SHP77 (cell line): ENCODE measurements around the gene SNAPC3.
"Not testable (repeated sequence)": the region's sequence is repeated elsewhere in the genome, so short reads cannot be mapped to it uniquely, and the experiment has no call there.

ENCODE experiments used
- DNase-seq, 2 experiments: peaks; one replicate each; lab custom pipeline; 2025; lab: John Stamatoyannopoulos, UW

Gene SNAPC3

DNA sequence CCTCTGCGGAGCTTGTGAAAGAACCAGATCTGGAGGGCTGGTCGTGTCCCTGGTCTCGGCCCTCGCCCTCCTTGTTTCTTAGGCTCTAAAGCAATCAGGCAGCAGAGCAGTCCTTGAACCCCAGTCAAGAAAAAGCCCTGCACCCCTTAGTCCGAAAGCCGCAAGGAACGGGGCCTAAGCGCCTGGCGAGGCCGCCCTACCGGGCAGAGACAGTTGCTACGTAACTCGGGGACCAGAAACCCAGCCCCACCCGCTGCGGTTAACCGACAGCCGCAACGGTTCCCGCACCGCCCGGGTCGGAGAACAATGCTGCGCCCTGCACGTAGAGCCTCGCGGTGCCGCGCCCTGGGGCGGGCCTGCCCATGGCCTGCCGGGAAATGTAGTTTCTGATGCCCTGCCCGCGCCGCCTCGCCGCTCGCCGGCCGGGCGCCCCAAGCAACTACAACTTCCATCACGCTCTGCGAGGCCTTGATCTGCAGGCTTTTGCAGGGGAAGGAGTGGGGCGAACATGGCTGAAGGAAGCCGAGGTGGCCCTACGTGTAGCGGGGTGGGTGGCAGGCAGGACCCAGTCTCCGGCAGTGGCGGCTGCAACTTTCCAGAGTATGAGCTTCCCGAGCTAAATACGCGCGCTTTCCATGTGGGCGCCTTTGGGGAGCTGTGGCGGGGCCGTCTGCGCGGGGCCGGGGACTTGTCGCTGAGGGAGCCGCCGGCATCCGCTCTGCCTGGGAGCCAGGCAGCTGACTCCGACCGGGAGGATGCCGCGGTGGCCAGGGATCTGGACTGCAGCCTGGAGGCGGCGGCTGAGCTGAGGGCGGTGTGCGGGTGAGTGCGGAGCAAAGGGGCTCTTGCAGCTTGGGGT lies at the start of gene SNAPC3:
TSS of gene SNAPC3 (plus strand) at position 505 of the 859 bp plus-strand sequence. CDS start at position 509, 4 bp downstream.
- peak; percentile 72 to 91 for DNase-seq

DNA sequence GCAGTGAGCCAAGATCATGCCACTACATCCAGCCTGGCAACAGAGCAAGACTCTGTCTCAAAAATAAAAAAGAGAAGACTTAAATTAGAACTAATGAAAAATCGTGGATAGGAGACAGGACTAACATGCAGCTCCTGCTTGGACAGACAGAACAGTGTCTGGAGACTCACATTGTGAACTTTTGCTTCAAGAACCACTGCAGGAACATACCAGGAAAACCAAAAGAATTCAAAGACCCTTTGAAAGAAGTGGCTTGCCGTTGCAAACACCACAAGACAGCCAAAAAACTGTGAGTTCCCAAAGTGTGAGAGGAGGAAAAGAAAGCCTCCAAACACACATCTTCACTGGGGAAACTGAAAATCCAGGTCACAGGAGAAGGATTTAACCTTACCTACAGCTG lies 48.8 kb upstream of the SNAPC3 start:
- no peak for DNase-seq

DNA sequence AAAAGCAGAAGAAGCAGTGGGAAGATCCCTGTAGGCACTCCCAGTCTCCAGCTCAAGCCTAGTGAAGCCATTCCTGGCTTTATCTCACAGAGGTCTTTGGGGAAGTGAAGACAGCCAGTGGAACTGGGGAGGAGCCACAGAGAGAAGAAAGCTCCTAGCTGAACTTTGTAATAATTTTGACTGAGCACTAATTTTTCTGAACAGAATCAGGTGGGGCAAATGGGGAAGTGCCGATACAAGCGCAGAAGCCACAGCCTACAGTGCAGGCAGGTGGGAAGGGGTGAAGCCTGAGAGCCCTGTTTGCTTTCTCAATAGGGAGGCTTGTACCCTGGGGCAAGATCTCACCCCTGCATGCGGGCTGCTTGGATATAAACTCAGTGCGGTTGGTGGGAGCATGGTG lies 48.4 kb upstream of the SNAPC3 start:
- no peak for DNase-seq

DNA sequence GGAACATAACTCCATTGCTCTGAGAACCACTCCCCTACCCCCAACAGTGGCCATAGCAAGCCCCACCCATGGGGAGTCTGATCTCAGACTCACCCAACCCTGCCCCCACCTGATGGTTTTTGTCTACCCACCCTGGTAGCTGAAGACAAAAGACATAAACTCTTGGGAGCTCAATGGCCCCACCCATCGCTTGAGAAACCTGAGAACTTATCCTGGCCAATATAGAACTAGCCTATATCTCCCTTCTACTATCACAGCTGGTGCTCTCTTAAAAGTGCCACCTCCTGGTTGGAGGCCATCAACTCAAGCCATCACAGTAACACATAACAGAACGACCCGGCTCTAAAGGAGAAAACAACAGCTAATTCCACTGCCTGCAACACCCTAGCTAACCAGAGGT lies 47.9 kb upstream of the SNAPC3 start:
- no peak for DNase-seq

DNA sequence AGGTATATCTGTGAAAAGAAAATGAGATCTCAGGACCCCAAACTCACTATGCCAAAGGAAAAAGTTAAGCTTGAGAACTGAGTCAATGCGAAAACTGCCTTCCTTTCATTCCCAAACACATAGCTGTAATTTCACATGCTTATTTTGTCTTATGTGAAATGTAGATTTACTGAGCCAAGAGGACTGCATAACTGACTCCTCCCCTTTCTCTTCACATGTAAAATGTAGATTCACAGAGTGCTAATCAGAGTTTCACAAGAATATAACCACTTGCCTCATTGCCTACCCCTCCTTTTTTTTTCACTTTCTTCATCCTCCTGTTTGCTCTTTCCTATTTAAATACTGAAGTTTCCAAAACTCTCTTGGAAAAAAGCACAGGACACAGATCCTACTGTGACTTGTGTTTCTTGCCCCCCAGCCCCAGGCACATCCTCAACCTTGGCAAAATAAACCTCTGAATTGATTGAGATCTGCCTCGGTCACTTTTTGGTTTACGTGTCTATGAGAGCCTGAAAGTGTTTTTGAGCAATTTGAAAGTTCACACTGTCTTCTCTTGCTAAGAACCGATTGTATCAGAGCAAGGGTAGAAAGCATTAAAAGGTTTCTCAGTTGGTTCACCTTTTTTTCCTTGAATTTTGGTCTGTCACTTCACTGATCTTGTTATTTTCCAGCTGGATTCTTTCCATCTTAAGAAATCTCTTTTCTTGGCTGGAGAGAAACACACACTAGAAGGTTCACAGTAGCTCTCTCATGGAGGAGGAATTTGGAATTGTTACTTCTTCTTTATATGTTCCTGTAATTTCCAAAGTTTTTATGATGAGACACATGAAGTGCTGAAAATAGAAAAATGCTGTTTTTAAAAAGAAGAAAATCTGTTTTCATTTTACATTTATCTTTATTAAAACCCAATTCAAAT lies 44.8 kb upstream of the SNAPC3 start:
- no peak for DNase-seq

DNA sequence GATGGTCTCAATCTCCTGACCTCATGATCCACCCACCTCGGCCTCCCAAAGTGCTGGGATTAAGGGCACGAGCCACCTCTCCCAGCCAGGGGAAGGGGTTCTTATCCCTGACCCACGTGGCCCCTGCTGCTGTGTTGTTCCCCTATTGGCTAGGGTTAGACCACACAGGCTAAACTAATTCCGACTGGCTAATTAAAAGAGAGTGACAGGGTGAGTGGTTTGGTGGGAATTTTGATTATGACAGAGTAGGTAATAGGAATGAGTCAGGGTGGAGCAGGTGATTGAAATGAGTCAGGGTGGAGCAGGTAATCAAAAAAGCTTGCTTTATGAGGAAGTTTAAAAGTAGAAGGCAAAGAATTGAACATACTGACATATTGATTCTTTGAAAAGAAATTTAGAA lies 43.4 kb upstream of the SNAPC3 start:
- not testable (repeated sequence) for DNase-seq

DNA sequence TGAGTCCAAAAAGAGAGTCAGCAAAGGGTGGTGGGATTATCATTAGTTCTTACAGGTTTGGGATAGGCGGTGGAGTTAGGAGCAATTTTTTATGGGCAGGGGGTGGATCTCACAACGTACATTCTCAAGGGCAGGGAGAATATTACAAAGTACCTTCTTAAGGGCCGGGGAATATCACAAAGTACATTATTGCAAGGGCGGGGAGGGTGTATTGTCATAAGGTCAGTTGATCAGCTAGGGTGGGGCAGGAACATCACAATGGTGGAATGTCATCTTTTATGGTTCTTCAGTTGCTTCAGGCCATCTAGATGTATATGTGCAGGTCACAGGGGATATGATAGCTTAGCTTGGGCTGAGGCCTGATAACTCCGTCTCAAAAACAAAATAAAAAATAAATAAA lies 42.8 kb upstream of the SNAPC3 start:
- DNase-seq: not testable (repeated sequence)

DNA sequence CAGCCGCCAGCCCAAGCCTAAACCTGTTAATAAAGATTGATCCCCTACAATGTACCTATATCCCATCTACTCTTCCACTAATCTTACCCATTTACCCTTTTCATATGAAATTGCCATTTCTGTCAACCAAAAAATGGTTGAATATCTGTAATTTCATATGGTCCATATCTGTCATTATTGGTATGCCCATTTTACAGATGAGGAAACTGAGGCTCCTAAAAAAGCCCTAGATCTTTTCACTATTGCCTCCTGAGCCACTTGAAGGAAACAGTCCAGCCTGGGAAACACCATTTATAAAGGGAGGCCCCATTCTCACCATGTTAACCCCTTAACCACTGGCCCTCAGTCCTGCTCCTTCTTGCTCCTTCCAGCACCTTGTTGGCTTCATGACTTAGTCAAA lies 41.2 kb upstream of the SNAPC3 start:
- DNase-seq: no peak

DNA sequence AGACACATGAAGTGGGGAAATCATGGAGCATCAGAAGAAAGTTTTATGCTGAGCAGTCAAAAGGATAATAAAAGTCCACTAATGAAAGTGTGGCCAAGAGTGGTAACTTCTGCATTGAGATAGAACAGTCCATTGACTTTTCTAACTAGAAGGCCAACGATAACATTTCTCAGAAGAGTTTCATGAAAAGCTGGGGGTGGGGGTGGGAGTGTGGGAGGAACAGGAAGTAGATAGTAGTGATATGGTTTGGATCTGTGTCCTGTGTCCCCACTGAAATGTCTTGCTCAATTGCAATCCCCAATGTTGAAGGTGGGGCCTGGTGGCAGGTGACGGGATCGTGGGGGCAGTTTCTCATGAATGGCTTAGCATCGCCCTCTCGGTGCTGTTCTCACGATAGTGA lies 36.2 kb upstream of the SNAPC3 start:
- DNase-seq: no peak

DNA sequence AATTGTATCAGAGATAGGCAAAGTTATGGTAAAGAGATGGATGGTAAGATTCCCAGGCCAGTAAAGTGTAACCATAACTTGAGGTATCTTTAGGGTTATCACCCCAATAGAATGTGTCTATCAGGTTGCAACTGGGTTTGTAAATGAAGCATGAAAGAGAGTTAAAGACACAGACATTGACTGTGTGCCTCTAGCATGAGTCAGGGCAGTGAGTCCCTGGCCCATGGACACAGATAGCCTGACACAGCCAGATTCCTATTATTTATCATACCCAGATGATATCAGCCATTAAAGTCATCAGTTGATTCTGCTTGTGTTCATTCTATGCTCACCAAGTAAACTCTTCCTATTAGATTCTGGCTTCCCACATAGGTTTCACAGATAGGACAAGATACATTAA lies 33.5 kb upstream of the SNAPC3 start:
- no peak for DNase-seq

DNA sequence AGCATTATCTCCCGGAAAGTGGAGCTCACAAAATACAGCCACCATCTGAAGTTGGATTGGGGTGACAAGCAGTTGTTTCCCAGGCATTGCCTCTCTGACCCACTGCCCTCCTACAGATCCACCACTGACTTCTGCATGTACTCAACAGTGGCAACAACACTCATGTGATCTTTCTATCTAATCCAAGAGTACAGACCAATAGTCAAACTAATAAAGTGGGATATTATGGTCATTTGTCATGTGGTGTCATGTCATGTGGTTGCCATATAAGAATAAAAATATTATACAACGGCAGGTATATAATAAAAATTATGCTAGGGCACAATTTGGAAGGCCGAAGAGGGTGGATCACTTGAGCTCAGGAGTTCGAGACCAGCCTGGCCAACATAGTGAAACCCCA lies 33.0 kb upstream of the SNAPC3 start:
- no peak for DNase-seq

DNA sequence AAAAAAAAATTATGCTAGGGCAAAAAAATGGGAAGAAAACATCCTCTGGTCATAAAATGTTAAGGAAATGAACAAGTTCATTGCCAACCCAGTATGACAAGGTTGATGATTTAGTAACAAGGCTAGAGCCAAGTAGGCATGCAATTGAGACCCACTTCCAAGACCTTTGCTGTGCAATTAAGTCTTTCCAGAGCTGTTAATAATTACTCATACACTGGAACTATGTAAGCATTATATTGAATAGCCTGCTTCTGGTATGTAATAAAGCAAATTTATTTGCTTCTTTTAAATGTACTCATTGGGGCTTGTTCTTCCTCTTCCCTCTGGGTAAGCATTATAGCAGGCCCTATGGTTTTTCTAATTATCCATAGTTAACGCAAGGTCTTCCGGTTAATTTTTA lies 32.5 kb upstream of the SNAPC3 start:
- no peak for DNase-seq

DNA sequence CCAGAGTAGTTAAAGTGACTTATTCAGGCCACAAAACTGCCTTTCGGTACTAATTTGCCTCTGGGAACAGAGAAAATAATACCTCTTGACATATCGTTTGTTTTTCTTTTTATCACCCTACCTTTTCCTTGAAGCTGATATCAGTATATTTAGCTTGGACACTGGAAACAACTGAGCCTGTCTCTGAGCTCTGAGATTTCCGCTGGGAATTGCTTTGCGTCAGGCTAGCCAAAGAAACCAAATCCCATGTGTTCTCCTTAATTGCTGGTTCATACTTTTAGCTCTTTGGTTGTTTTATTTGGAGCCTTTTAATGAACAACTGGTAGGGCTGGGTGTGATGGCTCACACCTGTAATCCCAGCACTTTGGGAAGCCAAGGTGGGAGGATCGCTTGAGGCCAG lies 30.3 kb upstream of the SNAPC3 start:
- DNase-seq: no peak

DNA sequence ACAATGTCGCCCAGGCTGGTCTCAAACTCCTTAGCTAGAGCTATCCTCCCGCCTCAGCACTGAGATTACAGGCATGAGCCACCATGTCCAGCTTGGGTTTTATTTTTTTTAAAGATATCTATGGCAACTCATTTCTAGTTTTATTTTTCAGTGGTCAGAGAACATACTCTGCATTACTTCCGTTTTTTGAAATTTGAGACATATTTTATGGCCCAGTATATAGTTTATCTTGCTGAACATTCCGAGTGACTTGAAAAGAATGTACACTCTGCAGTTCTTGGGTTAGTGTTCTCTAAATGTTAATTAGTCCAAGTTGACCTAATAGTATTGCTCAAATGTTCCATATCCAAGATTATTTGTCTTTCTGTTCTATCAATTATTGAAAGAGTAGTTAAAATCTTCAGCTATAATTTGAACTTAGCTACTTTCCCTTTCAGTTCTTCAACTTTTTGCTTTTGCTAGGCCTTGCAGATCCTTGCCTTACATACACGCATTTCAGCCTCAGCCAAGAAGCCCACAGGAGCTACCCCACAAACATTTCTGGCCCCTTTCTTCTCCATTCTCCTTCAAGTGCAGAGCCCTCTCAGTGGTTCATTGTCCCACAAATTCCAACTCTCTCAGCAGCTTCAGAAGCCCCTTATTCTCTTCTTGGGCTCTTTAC lies 22.3 kb upstream of the SNAPC3 start:
- no peak for DNase-seq

DNA sequence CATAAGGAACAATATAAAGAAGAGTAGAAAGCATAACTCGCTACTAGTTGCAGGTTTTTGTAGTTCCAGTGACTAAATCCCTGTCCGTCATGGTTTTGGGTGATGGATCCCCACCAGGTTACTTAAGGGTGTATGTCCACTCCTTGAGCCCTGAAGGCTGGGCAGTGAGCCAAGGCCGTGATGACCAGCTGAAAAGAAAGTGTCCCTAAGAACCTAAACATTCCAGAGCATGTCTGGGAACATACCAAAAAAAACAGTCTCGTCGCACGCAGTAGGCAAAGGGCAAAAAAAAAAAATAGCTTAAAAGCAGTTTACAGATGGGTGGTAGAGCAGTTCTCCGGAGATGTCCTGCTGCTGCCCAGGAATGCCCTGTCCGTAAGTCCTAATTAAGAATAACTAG lies 21.4 kb upstream of the SNAPC3 start:
- no peak for DNase-seq

DNA sequence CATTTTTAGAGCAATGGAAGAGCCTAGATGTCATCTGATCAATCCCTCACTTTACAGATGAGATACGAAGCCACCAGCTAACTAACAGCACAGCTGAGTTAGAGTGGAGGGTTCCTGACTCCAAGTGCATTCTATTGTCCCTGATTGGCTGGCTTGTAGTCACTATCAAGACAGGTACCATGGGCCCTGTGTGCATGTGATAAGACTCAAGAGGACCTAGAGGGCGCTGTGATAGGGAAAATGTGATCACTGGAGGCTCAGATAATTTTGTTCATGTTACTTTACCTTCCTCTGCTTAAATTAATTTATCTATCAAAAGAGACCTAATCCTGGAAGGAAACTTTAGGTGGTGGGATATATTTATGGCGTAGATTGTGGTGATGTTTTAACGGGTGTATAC lies 19.5 kb upstream of the SNAPC3 start:
- DNase-seq: peak; percentile 6 to 26

DNA sequence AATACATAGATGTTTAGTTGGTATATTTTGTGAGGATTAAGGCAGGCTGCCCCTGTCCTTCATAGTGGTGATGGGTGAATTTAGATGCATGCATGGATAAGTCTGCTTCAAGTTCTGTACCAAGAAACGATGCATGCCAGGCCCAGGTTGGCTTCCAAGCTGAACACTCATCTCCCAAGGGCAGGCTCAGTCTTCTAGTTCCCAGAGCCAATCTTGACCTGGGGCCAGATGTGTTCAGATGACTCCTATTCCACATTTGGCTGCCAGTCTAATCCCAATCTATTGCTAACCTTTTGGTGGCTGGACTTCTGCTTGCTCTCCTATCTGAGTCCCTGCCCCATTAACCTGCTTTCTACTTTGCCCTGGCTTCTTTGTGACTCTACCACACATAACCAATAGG lies 18.5 kb upstream of the SNAPC3 start:
- no peak for DNase-seq

DNA sequence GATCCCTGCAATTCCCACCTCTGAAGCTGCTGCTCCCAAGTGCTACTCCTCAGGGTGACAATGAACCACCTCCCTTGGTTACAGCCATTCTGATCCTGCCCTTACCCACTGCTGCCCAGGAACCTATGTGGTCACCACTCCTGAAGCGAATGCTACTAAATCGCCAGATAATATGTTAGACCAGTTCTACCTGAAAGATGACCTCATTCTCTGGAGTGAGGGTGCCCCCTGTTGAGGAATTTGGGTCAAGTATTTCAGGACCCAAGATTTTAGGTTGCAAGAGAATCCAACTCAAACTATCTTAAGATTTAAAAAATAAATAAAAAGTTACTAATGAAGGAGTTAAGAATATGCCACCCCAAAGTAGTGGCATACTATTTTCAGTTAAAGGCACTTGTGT lies 5.8 kb upstream of the SNAPC3 start:
- peak; percentile 13 to 21 for DNase-seq

DNA sequence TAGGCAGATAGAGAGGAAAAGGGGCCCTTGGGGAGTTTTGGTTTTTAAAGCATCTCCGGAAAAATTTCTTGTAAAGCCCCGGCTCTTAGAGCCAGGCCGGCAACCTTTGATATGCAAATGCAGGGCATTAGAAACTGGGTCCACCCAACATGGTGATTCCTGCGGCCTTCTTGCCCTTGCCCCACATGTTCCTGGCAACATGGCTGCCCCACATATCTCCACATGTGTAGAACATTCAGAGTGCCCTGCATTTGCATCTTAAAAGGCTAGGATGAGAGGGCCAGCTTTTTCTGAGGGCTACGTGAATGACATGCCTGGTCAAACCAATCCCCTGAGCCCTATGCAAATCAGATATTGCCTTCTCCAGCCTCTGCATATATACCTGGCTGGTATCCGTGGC lies 5.0 kb upstream of the SNAPC3 start:
- DNase-seq: no peak

DNA sequence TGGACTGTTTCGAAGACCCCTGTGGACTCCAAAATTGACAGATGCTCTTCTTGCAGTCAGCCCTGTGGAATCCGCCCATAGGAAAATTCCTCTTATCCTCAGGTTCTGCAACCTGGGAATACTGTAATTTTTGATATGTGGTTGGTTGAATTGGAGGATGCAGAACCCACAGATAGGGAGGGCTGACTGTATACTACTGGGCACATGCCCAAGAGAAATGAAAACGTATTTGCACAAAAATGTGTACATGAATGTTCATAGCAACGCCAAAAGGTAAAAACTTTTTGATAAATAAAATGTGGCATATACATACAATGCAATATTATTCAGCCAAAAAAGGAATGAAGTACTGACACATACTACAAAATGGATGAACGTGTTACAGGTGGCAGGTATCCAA lies 1.9 kb upstream of the SNAPC3 start:
- no peak for DNase-seq

DNA sequence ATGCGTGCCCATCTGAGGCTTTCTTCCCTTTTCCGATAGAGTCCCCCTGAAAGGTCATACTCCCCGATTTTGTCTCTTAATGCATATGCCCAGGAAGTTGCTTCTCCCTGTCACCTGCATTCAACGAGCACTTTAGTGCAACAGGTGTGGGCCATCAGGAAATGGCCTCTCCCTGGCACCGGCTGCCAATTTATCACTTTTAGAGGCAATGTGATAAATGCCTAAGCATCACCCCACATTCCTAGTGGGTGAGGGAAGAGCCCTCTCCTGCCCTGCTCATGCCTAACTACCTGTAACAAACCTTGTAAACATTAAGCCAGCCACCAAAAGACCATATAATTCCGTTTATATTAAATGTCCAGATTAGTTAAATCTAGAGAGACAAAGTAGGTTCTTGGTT lies 1.1 kb upstream of the SNAPC3 start:
- no peak for DNase-seq

DNA sequence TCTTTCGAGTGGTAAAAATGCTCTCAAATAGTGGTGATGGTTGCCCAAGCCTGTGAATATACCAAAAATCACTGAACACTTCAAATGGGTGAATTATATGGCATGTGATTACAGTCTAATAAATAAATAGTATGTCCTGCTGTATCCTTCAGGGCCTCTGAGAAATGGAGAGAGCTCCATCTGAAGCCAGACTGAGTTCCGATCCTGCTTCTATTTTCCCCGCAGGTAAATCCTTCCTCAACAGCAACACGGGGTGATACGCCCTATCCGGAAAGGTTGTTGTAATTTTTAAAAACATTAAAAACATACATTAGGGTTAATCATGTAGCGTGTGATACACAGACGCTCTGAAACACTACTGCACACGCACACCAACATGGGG lies 695 bp upstream of the SNAPC3 start:
- DNase-seq: no peak
